GM23248 (cell line): Measurements from ENCODE around the gene CACNA1C.

Source experiments
- EZH2 ChIP-seq: fragments of 200-600 bp; sonication (generic); IDR thresholded peaks from 2 replicates; pipeline ENCODE4 v1.6.1; 2018; ENCODE audit warnings: antibody characterized with exemption, mild to moderate bottlenecking; ENCODE audit not compliant: insufficient read depth, poor library complexity, severe bottlenecking
- EZH2phosphoT487 ChIP-seq: fragments of 200-600 bp; sonication (generic); IDR thresholded peaks from 2 replicates; pipeline ENCODE4 v1.6.1; 2018; ENCODE audit warnings: antibody characterized with exemption, moderate library complexity, mild to moderate bottlenecking, low read depth; ENCODE audit not compliant: insufficient read depth

GRCh38 chr12:2384533-2385351 lies 332.0 kb downstream of the CACNA1C start:
- TF ChIP-seq EZH2 (no peak), EZH2phosphoT487 (no peak)
